ENCODE results near the gene CMIP. TPM values are rescaled to one million over a fixed set of nuclear protein-coding genes. Genes with fewer than 3 reads are reported as not detected.

The CMIP gene
- total RNA-seq, 4 donors from 2014 or later: 40.0 to 69.6 (median 47.0) TPM

- no peaks in the 10 kb centered on the region for H3K27me3 ChIP-seq
- H3K4me3 ChIP-seq: no peak overlapping the region
- TF ChIP-seq POLR2AphosphoS5 (IDR thresholded peaks at IDR 0.05): no peak
- TF ChIP-seq CTCF (IDR thresholded peaks at IDR 0.05): no peak
- no peak for TF ChIP-seq POLR2A (IDR thresholded peaks at IDR 0.05)
- no peak for TF ChIP-seq EP300 (IDR thresholded peaks at IDR 0.05; ENCODE audit: low read depth)
- peak overlapping the region in 3 of 4 donors; percentile 4 to 44 (median 23) for H3K27ac ChIP-seq
- peaks cover 0 to 2% (median 0%) of the 10 kb centered on the region in 4 donors for H3K36me3 ChIP-seq
- peaks cover 3 to 60% (median 29%) of the 10 kb centered on the region in 4 donors for H3K4me1 ChIP-seq
- intact Hi-C loops (cut with DNase I; ENCODE audit: low total_unique reads): loop anchor here (10.0 kb wide), 1 partner anchor 1461 kb away; no protein-coding TSS in a partner anchor
- in situ Hi-C loops (cut with MboI; ENCODE audit: low pct_ligation_motif_present in 1 of 4, low pct_unique_long_range_greater_than_20kb in 1 of 4, low sequenced_read_pairs in 3 of 4): no loop called here
- WGBS, 2 donors (ENCODE audit: low coverage in 1 of 2): 74 to 75% methylated on average over 5 to 10 of the region's 10 CpGs
- no peak for DNase-seq
- no peaks in the 10 kb centered on the region for H3K9me3 ChIP-seq
Observed at GRCh38 chr16:81473558-81473957, 28.9 kb downstream of the CMIP start.

- peaks cover 0 to 2% (median 0%) of the 10 kb centered on the region in 4 donors for H3K36me3 ChIP-seq
- TF ChIP-seq POLR2A (IDR thresholded peaks at IDR 0.05): no peak
- no peak for TF ChIP-seq CTCF (IDR thresholded peaks at IDR 0.05)
- no peak for TF ChIP-seq POLR2AphosphoS5 (IDR thresholded peaks at IDR 0.05)
- no peak for TF ChIP-seq EP300 (IDR thresholded peaks at IDR 0.05; ENCODE audit: low read depth)
- WGBS, 2 donors (ENCODE audit: low coverage in 1 of 2): 50 to 85% methylated on average over 2 to 20 of the region's 20 CpGs
- no peaks in the 10 kb centered on the region for H3K27me3 ChIP-seq
- peak overlapping the region; percentile 4 to 44 (median 20) for H3K27ac ChIP-seq
- intact Hi-C loops (cut with DNase I; ENCODE audit: low total_unique reads): loop anchor here (10.0 kb wide), 1 partner anchor 1461 kb away; no protein-coding TSS in a partner anchor
- H3K4me3 ChIP-seq: no peak overlapping the region
- no peak for DNase-seq
- H3K4me1 ChIP-seq: peaks cover 4 to 60% (median 31%) of the 10 kb centered on the region in 4 donors
- no peaks in the 10 kb centered on the region for H3K9me3 ChIP-seq
- in situ Hi-C loops (cut with MboI; ENCODE audit: low pct_ligation_motif_present in 1 of 4, low pct_unique_long_range_greater_than_20kb in 1 of 4, low sequenced_read_pairs in 3 of 4): no loop called here
Observed at GRCh38 chr16:81473969-81474959, 29.7 kb downstream of the CMIP start.

GRCh38 chr16:81477697-81478693, 33.4 kb downstream of the CMIP start:
- no peaks in the 10 kb centered on the region for H3K9me3 ChIP-seq
- in situ Hi-C loops (cut with MboI; ENCODE audit: low pct_ligation_motif_present in 1 of 4, low pct_unique_long_range_greater_than_20kb in 1 of 4, low sequenced_read_pairs in 3 of 4) (no loop called here), intact Hi-C loops (cut with DNase I; ENCODE audit: low total_unique reads) (loop anchor here (10.0 kb wide), 1 partner anchor 1457 kb away; no protein-coding TSS in a partner anchor)
- H3K4me1 ChIP-seq: peaks cover 7 to 82% (median 33%) of the 10 kb centered on the region in 4 donors
- H3K36me3 ChIP-seq: no peaks in the 10 kb centered on the region
- H3K27ac ChIP-seq: peak overlapping the region; percentile 63 to 74 (median 66)
- no peak for DNase-seq
- no peak overlapping the region for H3K4me3 ChIP-seq
- TF ChIP-seq POLR2A (IDR thresholded peaks at IDR 0.05) (no peak), POLR2AphosphoS5 (IDR thresholded peaks at IDR 0.05) (no peak), EP300 (IDR thresholded peaks at IDR 0.05; ENCODE audit: low read depth) (no peak), CTCF (IDR thresholded peaks at IDR 0.05) (no peak)
- 81 to 100% methylated on average over 1 to 19 of the region's 19 CpGs for WGBS, 2 donors (ENCODE audit: low coverage in 1 of 2)
- H3K27me3 ChIP-seq: no peaks in the 10 kb centered on the region

All from transverse colon (tissue), 4 donors.